ENCODE results near the gene CORIN. TPM values are rescaled to one million over a fixed set of nuclear protein-coding genes. Genes with fewer than 3 reads are reported as not detected.
"Not testable (repeated sequence)": the region's sequence is repeated elsewhere in the genome, so short reads cannot be mapped to it uniquely, and the experiment has no call there.

CORIN gene
- total RNA-seq, 1 donor from 2014 or later = 5.5 TPM

DNA sequence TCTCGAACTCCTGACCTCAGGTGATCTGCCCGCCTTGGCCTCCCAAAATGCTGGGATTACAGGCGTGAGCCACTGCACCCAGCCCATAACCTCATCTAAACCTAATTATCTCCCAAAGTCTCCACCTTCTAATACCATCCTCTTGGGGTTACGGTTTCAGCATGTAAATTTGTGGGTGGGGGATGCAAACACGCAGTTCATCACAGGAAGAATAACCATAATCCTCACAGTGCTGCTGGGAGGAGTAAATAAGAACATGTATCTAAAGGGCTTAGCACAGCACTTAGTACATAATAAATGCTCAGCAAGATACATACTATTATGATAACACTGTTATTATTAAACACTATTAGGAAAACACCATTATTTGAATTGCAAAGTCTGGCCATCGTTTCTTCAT is 116.4 kb downstream of the CORIN start:
- no peak for DNase-seq (ENCODE audit: low spot score)

DNA sequence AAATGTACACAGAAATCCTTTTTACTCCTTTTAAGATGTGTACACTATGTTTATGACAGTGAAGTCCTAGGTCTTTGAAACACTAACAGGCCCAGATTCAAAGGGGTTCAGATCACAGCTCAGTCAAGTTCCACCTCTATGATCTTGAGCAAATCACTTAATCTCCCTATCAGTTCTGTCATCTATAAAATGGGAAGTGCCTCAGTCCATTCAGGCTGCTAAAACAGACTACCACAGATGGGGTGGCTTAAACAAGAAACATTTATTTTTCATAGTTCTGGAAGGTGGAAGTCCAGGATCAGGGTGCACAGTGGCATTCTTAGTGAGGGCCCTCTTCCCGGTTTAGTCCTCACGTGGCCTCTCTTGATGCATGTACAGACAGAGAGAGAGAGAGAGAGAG is 117.1 kb downstream of the CORIN start:
- no peak for DNase-seq (ENCODE audit: low spot score)

DNA sequence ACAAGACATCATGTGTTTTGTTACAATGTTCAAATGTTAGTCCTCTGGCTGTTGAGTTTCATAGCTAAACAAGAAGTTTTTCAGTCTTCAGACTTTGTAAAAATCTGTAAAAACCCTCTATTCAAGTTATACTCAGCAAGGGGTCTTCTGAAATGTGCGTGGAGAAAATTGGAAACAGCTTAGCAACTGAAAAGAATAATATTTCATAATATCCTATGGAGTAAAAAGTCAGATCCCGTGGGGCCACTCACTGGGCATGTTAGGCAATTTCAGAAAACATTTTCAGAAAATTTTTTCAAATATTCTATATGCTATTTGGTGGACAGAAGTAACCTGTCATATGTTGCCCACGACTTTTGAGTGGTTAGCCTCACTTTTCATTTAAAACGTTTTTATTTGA is 118.3 kb downstream of the CORIN start:
- no peak for DNase-seq (ENCODE audit: low spot score)

DNA sequence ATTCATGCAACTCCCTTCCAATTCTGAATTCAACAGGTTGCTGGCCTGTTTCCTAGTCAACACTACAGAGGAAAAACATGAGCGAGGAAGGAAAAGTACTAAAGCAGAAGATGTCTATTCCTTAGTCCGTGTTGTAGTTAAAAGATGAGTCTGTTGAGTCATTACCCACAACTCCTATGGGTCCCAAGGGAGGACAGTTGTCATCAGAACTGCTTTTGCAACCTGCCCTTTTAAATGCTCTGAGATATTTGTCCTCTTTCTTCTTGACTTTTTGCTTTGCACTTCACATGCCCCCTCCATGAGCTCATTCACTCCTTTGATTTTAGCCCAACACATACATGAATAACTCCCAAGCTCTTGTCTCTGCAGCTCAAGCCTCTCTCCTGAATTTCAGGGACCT is 119.2 kb downstream of the CORIN start:
- DNase-seq (ENCODE audit: low spot score) = no peak

DNA sequence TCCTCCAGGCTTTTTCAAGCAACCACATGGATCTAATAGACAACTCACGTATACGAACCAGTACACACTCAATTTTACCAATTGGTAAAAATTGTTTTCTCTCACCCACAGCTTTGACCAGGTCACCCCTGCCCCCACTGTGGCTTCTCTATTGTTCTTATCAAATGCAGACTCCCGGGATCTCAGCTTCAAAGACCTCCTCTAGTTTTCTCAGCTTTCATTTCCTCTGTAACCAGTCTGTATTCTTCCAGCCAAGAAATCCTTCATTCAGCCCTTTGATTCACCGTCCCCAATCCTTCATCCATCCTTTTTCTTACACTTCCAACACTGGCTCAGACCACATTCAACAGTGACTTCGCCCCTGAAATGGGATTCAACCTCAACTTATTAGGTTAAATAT is 120.7 kb downstream of the CORIN start:
- DNase-seq (ENCODE audit: low spot score) = no peak

DNA sequence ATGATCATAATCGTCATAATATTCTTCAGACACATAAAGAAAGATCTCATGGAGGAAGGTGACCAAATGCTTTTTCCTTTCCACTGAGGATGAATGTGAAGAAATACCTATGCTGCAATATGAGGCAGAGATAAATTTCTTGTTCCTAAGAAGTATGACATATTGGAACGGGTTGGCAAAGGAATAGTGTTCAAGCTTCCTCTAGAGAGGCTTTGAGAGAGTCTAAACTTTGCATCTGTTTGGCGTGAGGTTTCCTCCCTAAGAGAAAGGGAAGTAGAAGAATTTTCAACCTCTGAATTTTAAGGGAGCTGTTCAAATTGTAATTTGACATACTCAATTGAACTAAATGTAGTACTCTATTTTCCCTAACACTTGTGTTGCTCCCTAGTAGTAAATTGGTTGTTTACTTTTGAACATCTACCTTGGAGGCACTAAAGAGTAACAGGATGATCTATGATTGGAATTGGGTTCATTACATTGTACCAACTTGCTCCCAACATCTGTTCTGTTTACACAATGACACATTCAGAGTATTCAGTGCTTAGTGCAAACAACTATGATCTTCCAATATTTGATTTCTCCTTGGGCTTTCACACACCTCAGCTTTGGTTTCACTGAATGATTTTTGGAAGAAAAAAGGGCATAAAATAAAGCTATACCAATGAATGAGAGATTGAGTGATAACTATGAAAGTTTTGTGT is 122.0 kb downstream of the CORIN start:
- DNase-seq (ENCODE audit: low spot score) = no peak

DNA sequence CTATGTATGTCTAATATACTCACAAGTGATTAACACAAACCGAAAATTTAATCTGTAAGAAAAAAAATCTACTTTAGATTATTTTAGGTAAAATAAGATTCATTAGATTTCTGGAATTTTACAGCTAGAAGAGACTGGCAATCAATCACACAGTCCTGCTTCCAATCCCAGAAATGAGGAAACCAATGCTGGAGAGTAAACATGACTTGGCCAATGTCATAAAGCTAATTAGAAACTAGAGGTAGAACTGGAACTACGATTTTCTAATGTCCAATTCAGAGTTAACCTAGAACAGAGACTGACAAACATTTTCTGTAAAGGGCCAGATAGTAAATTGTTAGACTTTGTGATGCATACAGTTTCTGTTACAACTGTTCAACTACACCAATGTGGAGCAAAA is 123.6 kb downstream of the CORIN start:
- no peak for DNase-seq (ENCODE audit: low spot score)

DNA sequence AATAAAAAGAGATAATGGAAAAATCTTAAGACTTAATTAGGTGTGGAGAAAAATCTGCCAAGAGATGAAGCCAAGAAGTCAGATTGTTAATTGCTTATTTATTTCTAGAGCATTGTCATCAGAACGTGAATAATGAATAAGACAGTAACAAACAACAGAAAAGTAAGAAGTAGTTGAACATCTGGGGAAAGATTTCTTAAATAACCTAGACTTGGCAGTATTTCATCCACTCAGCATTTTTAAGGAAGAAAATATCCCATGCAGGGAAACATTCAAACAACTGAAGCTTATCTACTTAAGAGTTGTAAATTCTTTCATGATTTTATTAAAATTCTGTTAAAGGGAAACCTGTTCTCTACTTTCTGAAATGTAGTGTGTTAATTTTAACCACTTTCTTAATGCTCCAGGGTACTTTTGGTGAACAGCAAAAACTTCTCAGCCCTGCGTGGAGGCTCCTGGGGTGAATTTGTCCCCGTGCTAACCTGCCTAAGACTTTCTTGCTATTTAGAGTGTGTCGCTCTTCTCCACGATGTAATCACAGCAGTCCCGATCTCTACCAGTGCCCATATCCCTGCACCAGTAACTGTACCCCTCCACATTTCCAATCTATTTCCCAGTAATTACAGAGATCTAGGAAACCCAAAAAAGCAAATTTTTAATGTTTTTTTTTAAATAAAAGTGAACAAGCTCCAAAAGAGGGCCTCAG is 124.6 kb downstream of the CORIN start:
- peak; percentile 20 for DNase-seq (ENCODE audit: low spot score)

DNA sequence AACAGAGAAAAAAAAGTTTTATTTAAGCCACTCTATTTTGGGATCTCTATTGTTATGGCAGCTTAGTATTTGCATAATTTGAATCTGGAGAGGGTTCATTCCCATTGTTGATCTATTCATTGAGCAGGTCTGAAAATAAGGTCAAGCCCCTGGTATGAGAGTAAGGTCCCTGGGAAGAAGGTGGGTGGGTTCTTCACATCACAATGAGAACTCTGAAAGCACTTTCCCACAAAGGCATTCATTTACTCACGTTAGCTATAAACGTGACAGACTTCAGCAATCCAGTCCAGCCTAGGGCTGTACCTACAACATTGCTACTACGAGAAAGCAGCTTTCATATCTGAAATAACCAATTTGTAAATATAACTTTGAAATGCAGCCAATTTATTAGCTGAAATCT is 126.2 kb downstream of the CORIN start:
- DNase-seq (ENCODE audit: low spot score) = no peak

DNA sequence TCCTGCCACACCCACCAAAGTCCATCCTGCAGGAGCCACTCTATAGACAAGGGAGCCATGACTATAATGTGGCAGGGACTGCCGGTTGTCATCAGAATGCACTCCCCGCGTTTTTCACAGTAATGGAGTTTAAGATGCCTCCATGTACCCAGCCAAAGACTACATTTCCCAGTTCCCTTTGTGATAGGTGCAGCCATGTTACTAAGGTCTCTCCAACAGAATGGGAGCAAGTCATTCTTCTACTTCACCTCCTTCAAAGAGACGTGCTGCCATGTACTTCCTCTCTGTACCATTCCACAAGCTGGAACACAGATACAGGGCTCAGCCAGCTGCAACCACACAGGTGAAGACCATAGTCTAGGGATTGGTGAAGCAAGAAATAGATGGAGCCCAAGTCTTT is 126.7 kb downstream of the CORIN start:
- DNase-seq (ENCODE audit: low spot score) = no peak

DNA sequence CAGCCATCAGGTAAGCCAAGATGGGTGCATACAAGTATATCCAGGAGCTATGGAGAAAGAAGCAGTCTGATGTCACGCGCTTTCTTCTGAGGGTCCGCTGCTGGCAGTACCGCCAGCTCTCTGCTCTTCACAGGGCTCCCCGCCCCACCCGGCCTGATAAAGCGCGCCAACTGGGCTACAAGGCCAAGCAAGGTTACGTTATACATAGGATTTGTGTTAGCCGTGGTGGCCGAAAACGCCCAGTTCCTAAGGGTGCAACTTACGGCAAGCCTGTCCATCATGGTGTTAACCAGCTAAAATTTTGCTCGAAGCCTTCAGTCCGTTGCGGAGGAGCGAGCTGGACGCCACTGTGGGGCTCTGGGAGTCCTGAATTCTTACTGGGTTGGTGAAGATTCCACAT is 131.5 kb downstream of the CORIN start:
- not testable (repeated sequence) for DNase-seq (ENCODE audit: low spot score)

DNA sequence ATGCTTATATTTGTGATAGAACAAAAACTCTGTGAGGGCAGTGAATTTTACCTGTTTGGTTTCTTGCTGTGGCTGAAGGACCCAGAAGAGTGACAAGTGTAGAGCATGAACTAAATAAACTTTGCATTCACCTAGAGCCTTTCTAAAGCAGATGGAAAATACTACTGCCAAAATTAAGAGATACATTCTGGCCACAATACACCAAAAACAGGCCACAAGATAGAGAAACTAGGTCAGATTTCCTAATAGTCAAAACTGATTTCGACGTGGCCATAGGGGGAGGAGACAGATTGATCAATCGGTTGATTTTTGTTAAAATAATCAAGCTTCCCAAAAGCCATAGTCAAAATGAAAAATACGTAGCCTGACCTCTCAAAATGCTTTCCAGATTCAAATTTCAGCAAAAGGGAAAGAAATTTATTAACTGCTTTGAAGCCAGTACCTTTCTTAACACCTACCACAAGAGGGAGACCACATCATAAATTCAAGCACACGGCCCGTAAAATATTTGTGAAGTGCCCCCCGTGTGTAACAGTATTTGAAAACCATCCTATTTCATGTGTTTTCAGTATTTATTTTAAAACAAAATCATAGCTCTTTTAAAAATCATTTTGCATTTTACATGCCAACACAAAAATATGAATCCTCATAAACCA is 132.4 kb downstream of the CORIN start:
- DNase-seq (ENCODE audit: low spot score) = no peak

DNA sequence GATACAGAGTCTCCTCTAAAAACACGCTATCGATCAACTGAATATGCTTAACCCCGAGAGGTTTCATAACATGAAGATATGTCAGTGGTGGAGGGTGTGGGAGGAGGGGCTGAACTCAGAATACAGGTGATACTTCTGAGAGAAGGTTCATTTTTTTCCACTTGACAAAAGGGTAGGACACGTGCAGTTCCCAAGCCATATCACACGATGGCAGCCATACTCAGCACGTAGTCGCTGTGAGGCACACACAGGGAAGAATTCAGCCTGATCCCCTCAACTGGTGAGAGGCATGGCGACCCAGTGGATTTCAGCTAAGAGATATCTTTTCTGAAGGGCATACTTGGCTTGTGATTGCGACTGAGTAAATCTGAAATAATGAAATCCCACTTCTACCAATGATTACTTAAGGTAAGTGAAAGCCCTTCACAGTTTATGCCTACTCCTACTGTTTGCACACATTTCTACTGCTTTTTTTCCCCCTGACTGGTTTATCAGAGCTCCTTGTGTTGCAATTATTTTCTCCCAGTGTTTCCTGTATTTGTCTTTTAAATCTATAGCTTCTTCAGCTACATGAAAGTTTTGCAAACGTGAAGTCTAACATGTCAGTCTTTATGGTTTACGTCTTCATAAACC is 133.1 kb downstream of the CORIN start:
- peak; percentile 33 for DNase-seq (ENCODE audit: low spot score)

DNA sequence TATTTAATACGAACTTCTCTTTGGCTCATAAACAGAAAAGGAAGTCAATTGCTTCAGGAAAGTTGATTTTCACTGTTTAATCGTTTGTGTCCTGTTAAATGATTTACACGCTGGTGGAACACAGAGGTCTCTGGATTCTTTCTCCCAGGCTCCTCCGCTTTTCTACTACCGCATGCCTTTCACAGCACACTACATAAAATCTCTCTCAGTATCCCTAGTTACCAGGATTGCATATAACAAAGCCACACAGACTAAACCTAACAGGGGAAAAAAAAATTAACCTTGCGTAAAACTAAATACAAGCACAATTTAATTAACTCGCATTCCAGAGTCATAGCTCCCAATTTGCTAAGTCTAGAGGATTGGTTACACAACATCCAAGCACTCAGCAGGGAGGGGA is 133.9 kb downstream of the CORIN start:
- DNase-seq (ENCODE audit: low spot score) = peak; percentile 19

DNA sequence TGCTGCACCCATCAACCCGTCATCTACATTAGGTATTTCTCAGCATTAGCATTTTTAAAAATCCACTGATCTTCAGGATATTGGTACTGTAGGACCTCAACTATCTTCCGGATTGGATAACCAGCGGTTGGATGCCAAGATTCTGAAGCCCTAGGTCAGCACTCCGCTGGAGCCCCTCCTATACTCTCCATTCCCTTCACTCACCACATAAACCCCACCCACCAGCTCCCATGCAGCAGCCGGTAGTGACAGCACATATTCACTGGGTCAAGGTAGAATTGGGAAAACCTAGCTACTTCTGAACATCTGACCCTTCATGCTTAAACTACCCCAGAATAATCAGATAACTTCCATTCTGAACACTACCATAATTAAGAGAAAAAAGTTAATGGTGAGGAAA is 134.9 kb downstream of the CORIN start:
- no peak for DNase-seq (ENCODE audit: low spot score)

DNA sequence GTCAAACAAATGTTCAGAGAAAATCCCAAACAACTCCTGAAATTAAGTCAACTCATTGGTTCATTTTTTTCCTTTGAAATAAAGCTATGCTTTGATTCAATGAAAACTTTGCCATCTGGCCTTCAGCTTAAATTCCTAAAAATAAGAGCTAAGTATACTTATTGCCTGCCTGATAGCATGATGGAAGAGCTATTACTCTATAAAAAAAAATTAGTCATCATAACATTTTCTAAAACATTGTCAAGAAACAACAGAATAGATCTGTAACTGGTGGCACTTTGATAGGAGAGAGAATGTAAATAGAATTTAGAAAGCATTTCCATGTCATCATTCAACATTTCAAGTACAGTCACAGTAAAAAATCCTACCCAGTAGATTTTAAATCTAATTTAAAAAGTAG is 136.6 kb downstream of the CORIN start:
- DNase-seq (ENCODE audit: low spot score) = no peak

DNA sequence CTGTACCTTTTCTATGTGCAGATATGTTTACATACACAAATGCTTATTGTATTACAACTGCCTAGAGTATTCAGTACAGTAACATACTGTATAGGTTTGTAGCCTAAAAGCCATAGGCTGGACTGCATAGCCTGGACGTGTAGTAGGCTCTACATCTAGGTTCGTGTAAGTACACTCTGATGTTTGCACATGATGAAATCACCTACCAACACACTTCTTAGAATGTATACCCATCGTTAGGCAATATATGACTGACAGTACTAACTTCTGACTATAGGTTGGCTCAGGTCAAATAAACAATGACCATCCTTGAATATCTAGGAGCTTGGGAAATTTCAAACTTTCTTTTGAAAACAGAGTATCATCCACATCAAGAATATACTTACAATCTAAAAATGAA is 139.0 kb downstream of the CORIN start:
- no peak for DNase-seq (ENCODE audit: low spot score)

DNA sequence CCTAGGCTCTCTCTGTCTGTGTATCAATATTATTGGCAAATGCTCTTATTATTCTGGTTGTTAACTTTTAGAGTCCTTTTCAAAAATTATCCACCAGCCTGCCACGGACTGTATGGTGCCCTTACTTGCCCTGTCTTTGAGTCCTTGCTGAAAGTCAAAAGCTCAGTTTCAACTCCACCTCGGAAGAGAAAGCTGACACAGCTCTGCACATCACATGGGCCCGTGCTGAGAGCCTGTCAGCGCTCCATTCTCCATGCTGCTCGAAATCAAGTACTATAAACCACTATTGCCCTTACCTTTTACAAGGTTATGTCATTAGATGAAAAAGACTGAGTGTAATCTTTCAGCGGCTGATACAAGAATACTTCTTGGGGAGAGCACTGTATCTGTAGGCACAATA is 141.0 kb downstream of the CORIN start:
- DNase-seq (ENCODE audit: low spot score) = no peak

DNA sequence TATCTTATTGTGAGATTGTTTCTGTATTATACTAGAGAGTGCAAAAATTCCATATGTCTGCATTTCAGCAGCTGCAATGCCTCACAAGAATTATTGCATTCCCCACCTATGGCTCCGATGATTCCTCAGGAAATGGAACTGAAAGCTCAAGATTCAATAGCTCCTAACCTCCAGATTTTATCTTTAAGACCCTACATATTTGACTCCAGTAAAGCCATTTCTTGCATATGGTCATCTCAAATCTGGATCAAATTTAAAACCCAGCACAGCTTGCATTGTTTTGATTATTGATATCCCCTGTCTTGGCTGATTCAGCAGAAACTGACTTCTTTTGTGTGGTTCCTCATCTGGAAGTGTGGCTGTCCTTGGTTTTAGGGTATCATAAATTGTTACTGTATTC is 142.6 kb downstream of the CORIN start:
- no peak for DNase-seq (ENCODE audit: low spot score)

DNA sequence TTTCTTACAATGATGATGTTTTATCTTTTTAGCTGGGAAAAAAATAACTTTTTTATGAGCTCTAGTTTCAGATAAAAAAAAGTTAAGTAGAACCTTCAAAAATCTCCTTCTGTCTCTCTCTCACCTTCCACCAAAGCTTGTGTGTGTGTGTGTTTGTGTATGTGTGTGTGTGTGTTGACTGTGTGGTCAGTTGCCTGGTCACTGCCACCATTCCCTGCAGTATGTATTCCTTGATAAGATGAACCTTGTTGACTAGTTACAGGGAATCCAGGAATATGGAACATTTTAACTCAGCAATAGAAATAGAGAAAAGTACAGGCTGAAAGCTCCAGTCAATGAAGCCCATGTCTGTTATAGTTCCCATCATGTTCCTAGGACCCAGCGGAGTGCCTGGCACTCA is 143.5 kb downstream of the CORIN start:
- DNase-seq (ENCODE audit: low spot score) = no peak

DNA sequence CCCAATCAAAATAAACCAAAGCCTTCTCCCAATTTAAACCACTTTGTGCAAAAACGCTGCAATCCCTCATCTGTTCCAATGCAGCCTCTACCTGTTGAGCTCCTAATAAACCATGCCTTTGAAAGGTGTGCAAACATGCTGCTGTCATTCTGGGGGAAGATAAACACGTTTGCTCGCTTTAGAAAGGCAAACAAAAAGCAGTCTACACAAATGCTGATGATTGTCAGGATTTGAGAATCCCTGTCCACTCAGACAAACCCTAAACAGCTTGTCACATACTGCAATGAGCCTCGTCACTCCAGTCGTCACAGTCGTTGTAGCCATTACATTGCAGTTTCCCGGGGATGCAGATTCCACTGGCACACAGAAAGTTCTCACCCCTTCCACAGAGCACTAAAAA is 145.2 kb downstream of the CORIN start:
- no peak for DNase-seq (ENCODE audit: low spot score)

DNA sequence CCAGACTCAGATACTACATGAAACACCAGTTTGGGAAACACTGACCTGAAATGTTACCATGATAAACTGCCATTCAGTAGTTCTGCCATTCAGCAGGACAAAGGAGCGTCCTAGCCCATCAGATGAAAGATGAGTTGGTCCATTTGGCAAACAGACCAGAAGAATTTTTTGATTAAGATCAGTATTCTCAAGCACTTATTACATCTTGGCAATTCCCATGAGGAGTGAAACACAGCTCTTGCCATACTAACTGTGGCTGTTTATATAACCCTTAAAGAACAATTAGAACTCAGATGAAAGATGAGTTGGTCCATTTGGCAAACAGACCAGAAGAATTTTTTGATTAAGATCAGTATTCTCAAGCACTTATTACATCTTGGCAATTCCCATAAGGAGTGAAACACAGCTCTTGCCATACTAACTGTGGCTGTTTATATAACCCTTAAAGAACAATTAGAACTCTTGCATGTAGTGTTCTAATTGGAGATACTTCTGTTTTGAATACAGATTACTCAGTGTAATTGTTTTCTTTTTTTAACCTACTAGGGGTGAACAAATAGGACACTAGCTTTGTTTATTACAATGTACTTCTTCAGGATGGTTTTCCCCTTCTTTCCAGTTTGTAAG is 146.0 kb downstream of the CORIN start:
- DNase-seq (ENCODE audit: low spot score) = not testable (repeated sequence)

All from umbilical cord (tissue), 2 donors.